Ishikawa (cell line): ENCODE measurements around the gene SCN10A.

Experiments used
- CREB1 ChIP-seq: IDR thresholded peaks from 2 replicates; pipeline ENCODE4 v1.6.1; 2012; ENCODE audit warnings: low read depth
- EGR1 ChIP-seq: IDR thresholded peaks from 2 replicates; pipeline ENCODE4 v1.6.1; 2012
- EP300 ChIP-seq: IDR thresholded peaks from 2 replicates; pipeline ENCODE4 v1.6.1; 2012; ENCODE audit warnings: borderline replicate concordance
- NFIC ChIP-seq: IDR thresholded peaks from 2 replicates; pipeline ENCODE4 v1.6.1; 2012
- RAD21 ChIP-seq: IDR thresholded peaks from 2 replicates; pipeline ENCODE4 v1.6.1; 2012; ENCODE audit warnings: low read depth
- TAF1 ChIP-seq: IDR thresholded peaks from 2 replicates; pipeline ENCODE4 v1.6.1; 2012; ENCODE audit warnings: low read depth, mild to moderate bottlenecking
- TCF12 ChIP-seq: IDR thresholded peaks from 2 replicates; pipeline ENCODE4 v1.6.1; 2012; ENCODE audit warnings: low read depth
- TF ChIP-seq, protein P1 (sequence below): IDR thresholded peaks from 2 replicates; pipeline ENCODE4 v1.6.1; 2012
- TF ChIP-seq, protein P2 (sequence below): IDR thresholded peaks from 2 replicates; pipeline ENCODE4 v1.6.1; 2012
- TF ChIP-seq, protein P3 (sequence below): IDR thresholded peaks from 2 replicates; pipeline ENCODE4 v1.6.1; 2012; ENCODE audit warnings: low read depth, mild to moderate bottlenecking

DNA sequence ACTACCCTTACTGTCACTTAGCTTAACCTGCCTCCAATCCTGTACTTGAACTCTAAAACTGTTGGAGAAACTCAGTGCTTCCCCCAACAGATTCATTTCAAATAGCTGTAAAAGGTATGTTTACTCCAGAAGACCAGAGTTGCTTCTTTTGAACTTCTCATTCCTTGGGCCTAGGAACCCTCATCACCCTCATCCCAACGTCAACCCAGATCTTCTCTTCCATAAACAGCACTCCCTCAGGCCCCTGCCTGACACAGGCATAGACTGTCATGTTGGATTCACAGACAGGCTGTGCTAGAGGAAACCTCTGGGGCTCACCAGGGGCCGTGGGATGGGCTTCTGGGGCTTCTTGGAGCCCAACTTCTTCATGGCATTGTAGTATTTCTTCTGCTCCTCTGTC is 109.1 kb downstream of the SCN10A start:
- no peak for TF ChIP-seq EGR1
- TF ChIP-seq, protein P1, sequence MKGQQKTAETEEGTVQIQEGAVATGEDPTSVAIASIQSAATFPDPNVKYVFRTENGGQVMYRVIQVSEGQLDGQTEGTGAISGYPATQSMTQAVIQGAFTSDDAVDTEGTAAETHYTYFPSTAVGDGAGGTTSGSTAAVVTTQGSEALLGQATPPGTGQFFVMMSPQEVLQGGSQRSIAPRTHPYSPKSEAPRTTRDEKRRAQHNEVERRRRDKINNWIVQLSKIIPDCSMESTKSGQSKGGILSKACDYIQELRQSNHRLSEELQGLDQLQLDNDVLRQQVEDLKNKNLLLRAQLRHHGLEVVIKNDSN = no peak
- no peak for TF ChIP-seq TAF1
- no peak for TF ChIP-seq RAD21
- TF ChIP-seq NFIC = no peak
- no peak for TF ChIP-seq CREB1
- TF ChIP-seq, protein P2, sequence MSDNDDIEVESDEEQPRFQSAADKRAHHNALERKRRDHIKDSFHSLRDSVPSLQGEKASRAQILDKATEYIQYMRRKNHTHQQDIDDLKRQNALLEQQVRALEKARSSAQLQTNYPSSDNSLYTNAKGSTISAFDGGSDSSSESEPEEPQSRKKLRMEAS = no peak
- no peak for TF ChIP-seq EP300
- TF ChIP-seq, protein P3, sequence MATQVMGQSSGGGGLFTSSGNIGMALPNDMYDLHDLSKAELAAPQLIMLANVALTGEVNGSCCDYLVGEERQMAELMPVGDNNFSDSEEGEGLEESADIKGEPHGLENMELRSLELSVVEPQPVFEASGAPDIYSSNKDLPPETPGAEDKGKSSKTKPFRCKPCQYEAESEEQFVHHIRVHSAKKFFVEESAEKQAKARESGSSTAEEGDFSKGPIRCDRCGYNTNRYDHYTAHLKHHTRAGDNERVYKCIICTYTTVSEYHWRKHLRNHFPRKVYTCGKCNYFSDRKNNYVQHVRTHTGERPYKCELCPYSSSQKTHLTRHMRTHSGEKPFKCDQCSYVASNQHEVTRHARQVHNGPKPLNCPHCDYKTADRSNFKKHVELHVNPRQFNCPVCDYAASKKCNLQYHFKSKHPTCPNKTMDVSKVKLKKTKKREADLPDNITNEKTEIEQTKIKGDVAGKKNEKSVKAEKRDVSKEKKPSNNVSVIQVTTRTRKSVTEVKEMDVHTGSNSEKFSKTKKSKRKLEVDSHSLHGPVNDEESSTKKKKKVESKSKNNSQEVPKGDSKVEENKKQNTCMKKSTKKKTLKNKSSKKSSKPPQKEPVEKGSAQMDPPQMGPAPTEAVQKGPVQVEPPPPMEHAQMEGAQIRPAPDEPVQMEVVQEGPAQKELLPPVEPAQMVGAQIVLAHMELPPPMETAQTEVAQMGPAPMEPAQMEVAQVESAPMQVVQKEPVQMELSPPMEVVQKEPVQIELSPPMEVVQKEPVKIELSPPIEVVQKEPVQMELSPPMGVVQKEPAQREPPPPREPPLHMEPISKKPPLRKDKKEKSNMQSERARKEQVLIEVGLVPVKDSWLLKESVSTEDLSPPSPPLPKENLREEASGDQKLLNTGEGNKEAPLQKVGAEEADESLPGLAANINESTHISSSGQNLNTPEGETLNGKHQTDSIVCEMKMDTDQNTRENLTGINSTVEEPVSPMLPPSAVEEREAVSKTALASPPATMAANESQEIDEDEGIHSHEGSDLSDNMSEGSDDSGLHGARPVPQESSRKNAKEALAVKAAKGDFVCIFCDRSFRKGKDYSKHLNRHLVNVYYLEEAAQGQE = no peak
- no peak for TF ChIP-seq TCF12
